ENCODE data around the gene APH1A. TPM values are rescaled to one million over a fixed set of nuclear protein-coding genes. Genes with fewer than 3 reads are reported as not detected.

APH1A gene
- total RNA-seq, 1 experiment from 2014 or later: 211 TPM

- no peaks in the 10 kb centered on the region for H4K20me1 ChIP-seq (ENCODE audit: low read length)
- no peaks in the 10 kb centered on the region for H3K9me2 ChIP-seq (replicated peaks; ENCODE audit: low read length)
- peaks cover 26% of the 10 kb centered on the region; the same call in 1 of the 2 replicates for H3K79me2 ChIP-seq (ENCODE audit: low read length)
- peaks cover 38% of the 10 kb centered on the region for H3K36me3 ChIP-seq (ENCODE audit: low read depth, low read length)
- intact Hi-C loops (cut with micrococcal nuclease): no loop called here
- no peak for DNase-seq
- BruUV-seq (replicated peaks): no TSS peak
- H3K27me3 ChIP-seq (ENCODE audit: low read length): no peaks in the 10 kb centered on the region
- H3K4me3 ChIP-seq (ENCODE audit: low read length): no peak overlapping the region
- ATAC-seq: no peak
- no peak overlapping the region for H3K9ac ChIP-seq (ENCODE audit: low read length)
- H3K9me3 ChIP-seq (ENCODE audit: low read length): no peaks in the 10 kb centered on the region
- H3K27ac ChIP-seq (ENCODE audit: low read length): no peak overlapping the region
- TF ChIP-seq CTCF (conservative IDR thresholded peaks at IDR 0.05; ENCODE audit: low read depth, low read length) (no peak), EZH2 (IDR thresholded peaks at IDR 0.05; ENCODE audit: low read length, unreplicated experiment) (no peak), EZH2phosphoT487 (IDR thresholded peaks at IDR 0.05; ENCODE audit: borderline replicate concordance, low read length) (no peak)
- ChIA-PET CTCF (no interaction called here), POLR2A (ENCODE audit: unreplicated experiment) (no interaction called here)
- H3F3A ChIP-seq (ENCODE audit: low read length, unreplicated experiment): no peaks in the 10 kb centered on the region
- H3K4me1 ChIP-seq (ENCODE audit: insufficient read depth, low read length): no peaks in the 10 kb centered on the region
- H3K4me2 ChIP-seq (ENCODE audit: low read length): no peak overlapping the region
- no peak overlapping the region for H2AFZ ChIP-seq (ENCODE audit: low read length)
These were observed 33.5 kb upstream of the APH1A start for GRCh38 chr1:150302338-150302737.

GRCh38 chr1:150299716-150300115, 30.9 kb upstream of the APH1A start:
- no peak overlapping the region for H3K4me3 ChIP-seq (ENCODE audit: low read length)
- TF ChIP-seq EZH2 (IDR thresholded peaks at IDR 0.05; ENCODE audit: low read length, unreplicated experiment) (no peak), EZH2phosphoT487 (IDR thresholded peaks at IDR 0.05; ENCODE audit: borderline replicate concordance, low read length) (no peak), CTCF (conservative IDR thresholded peaks at IDR 0.05; ENCODE audit: low read depth, low read length) (no peak)
- peaks cover 50% of the 10 kb centered on the region for H3K79me2 ChIP-seq (ENCODE audit: low read length)
- H4K20me1 ChIP-seq (ENCODE audit: low read length): no peaks in the 10 kb centered on the region
- ChIA-PET POLR2A (ENCODE audit: unreplicated experiment) (no interaction called here), CTCF (no interaction called here)
- H3F3A ChIP-seq (ENCODE audit: low read length, unreplicated experiment): no peaks in the 10 kb centered on the region
- H3K36me3 ChIP-seq (ENCODE audit: low read depth, low read length): peaks cover 36% of the 10 kb centered on the region
- intact Hi-C loops (cut with micrococcal nuclease): no loop called here
- H3K27ac ChIP-seq (ENCODE audit: low read length): no peak overlapping the region
- H3K9ac ChIP-seq (ENCODE audit: low read length): no peak overlapping the region
- peaks cover 8% of the 10 kb centered on the region for H3K4me1 ChIP-seq (ENCODE audit: insufficient read depth, low read length)
- no peaks in the 10 kb centered on the region for H3K27me3 ChIP-seq (ENCODE audit: low read length)
- H3K9me2 ChIP-seq (replicated peaks; ENCODE audit: low read length): no peaks in the 10 kb centered on the region
- H3K4me2 ChIP-seq (ENCODE audit: low read length): no peak overlapping the region
- ATAC-seq (no peak), DNase-seq (no peak)
- no peaks in the 10 kb centered on the region for H3K9me3 ChIP-seq (ENCODE audit: low read length)
- no TSS peak for BruUV-seq (replicated peaks)
- H2AFZ ChIP-seq (ENCODE audit: low read length): no peak overlapping the region

GRCh38 chr1:150295476-150295875, 26.7 kb upstream of the APH1A start:
- no peak overlapping the region for H2AFZ ChIP-seq (ENCODE audit: low read length)
- ChIA-PET POLR2A (ENCODE audit: unreplicated experiment) (no interaction called here), CTCF (no interaction called here)
- intact Hi-C loops (cut with micrococcal nuclease): no loop called here
- no peaks in the 10 kb centered on the region for H3K9me2 ChIP-seq (replicated peaks; ENCODE audit: low read length)
- H3K4me3 ChIP-seq (ENCODE audit: low read length): no peak overlapping the region; the same call in 1 of the 2 replicates
- no peaks in the 10 kb centered on the region for H3F3A ChIP-seq (ENCODE audit: low read length, unreplicated experiment)
- H3K9me3 ChIP-seq (ENCODE audit: low read length): no peaks in the 10 kb centered on the region
- H3K79me2 ChIP-seq (ENCODE audit: low read length): peaks cover 59% of the 10 kb centered on the region
- ATAC-seq (no peak), DNase-seq (peak; percentile 36)
- H3K27me3 ChIP-seq (ENCODE audit: low read length): no peaks in the 10 kb centered on the region
- TF ChIP-seq CTCF (conservative IDR thresholded peaks at IDR 0.05; ENCODE audit: low read depth, low read length) (no peak), EZH2phosphoT487 (IDR thresholded peaks at IDR 0.05; ENCODE audit: borderline replicate concordance, low read length) (no peak)
- H3K4me1 ChIP-seq (ENCODE audit: insufficient read depth, low read length): peaks cover 16% of the 10 kb centered on the region
- no peak overlapping the region for H3K9ac ChIP-seq (ENCODE audit: low read length)
- peak overlapping the region; percentile 8; the same call in 1 of the 2 replicates for H3K4me2 ChIP-seq (ENCODE audit: low read length)
- BruUV-seq (replicated peaks): TSS peak; percentile 5
- H3K36me3 ChIP-seq (ENCODE audit: low read depth, low read length): peaks cover 14% of the 10 kb centered on the region
- no peaks in the 10 kb centered on the region for H4K20me1 ChIP-seq (ENCODE audit: low read length)
- no peak overlapping the region for H3K27ac ChIP-seq (ENCODE audit: low read length)

All from PC-3 (cell line).